CD14-positive monocyte (primary cell): ENCODE measurements around the gene IQSEC3. TPM values are rescaled to one million over a fixed set of nuclear protein-coding genes. Genes with fewer than 3 reads are reported as not detected.
A peak's percentile ranks its signal among the peaks of the same experiment; 100 is the strongest.

ENCODE experiments used
- DNase-seq, 3 donors: peaks; one replicate each; pipeline ENCODE4 v3.0.0-alpha.2; 2011 to 2022
- H2AFZ ChIP-seq: 2 replicates; pipeline ENCODE4 v1.6.0; 2012; ENCODE audit warnings: mild to moderate bottlenecking, low read depth, low read length, inconsistent platforms; ENCODE audit not compliant: insufficient read depth, poor library complexity, severe bottlenecking
- H3K27ac ChIP-seq, 2 donors: 1 replicate in 1 of 2; 2 replicates in 1 of 2; pipeline ENCODE4 v1.5.1; 2012 to 2013; ENCODE audit warnings: low read length in 2 of 2, control low read depth in 1 of 2, inconsistent platforms in 1 of 2, low read depth in 1 of 2, mild to moderate bottlenecking in 1 of 2
- H3K27me3 ChIP-seq, 2 donors: one replicate each; pipeline versions ENCODE4 v1.6.0 to v1.6.1; 2011 to 2013; ENCODE audit warnings: low read length in 2 of 2; ENCODE audit not compliant: control insufficient read depth in 2 of 2, insufficient read depth in 2 of 2
- H3K36me3 ChIP-seq, 2 donors: replicated peaks in 1 of 2; 1 replicate in 1 of 2; 2 replicates in 1 of 2; pipeline versions ENCODE4 v1.5.1 to v1.6.1; 2012 to 2013; ENCODE audit warnings: low read length in 2 of 2, control low read depth in 1 of 2, inconsistent platforms in 1 of 2, mild to moderate bottlenecking in 1 of 2; ENCODE audit not compliant: insufficient read depth in 2 of 2, control insufficient read depth in 1 of 2
- H3K4me1 ChIP-seq, 2 donors: 1 replicate in 1 of 2; 2 replicates in 1 of 2; pipeline versions ENCODE4 v1.5.1 to v1.6.1; 2012 to 2013; ENCODE audit warnings: low read length in 2 of 2, control low read depth in 1 of 2, inconsistent platforms in 1 of 2, mild to moderate bottlenecking in 1 of 2, moderate library complexity in 1 of 2; ENCODE audit not compliant: insufficient read depth in 2 of 2, control insufficient read depth in 1 of 2
- H3K4me2 ChIP-seq: replicated peaks from 2 replicates; pipeline ENCODE3; 2012; ENCODE audit warnings: low read length, moderate library complexity, mild to moderate bottlenecking; ENCODE audit not compliant: poor library complexity, severe bottlenecking; ENCODE audit errors: extremely low read depth
- H3K4me3 ChIP-seq, 3 experiments: fragments of 200-600 bp in 1 of 3; sonication (generic) in 1 of 3; replicated peaks in 1 of 3; 1 replicate in 2 of 3; 2 replicates in 1 of 3; pipeline ENCODE4 v1.5.1; 2011 to 2013; ENCODE audit warnings: low read length in 3 of 3, mild to moderate bottlenecking in 3 of 3, control low read depth in 2 of 3, low read depth in 2 of 3, inconsistent platforms in 1 of 3, moderate library complexity in 1 of 3
- H3K79me2 ChIP-seq: 2 replicates; pipeline ENCODE4 v1.6.0; 2012; ENCODE audit warnings: mild to moderate bottlenecking, control low read depth, inconsistent platforms, low read length, moderate library complexity; ENCODE audit not compliant: insufficient read depth
- H3K9ac ChIP-seq: 2 replicates; pipeline ENCODE4 v1.6.0; 2017; ENCODE audit warnings: low read length, mild to moderate bottlenecking; ENCODE audit not compliant: insufficient read depth, poor library complexity, severe bottlenecking
- H3K9me3 ChIP-seq, 2 donors: replicated peaks in 1 of 2; 1 replicate in 1 of 2; 2 replicates in 1 of 2; pipeline versions ENCODE4 v1.5.1 to v1.6.1; 2012 to 2013; ENCODE audit warnings: low read length in 2 of 2, control low read depth in 1 of 2; ENCODE audit not compliant: control insufficient read depth in 1 of 2, insufficient read depth in 1 of 2
- H4K20me1 ChIP-seq: 2 replicates; pipeline ENCODE4 v1.6.0; 2012; ENCODE audit warnings: mild to moderate bottlenecking, low read length, control low read depth, moderate library complexity; ENCODE audit not compliant: insufficient read depth
- H3K27ac Mint-ChIP-seq, 7 donors: one replicate each; pipeline ENCODE4 v1.8.0; 2020; ENCODE audit warnings: mild to moderate bottlenecking in 7 of 7, mixed read lengths in 7 of 7, moderate library complexity in 6 of 7, inconsistent platforms in 2 of 7
- H3K27me3 Mint-ChIP-seq, 3 donors: one replicate each; pipeline ENCODE4 v1.8.0; 2021 to 2022; ENCODE audit warnings: low read depth in 3 of 3, mild to moderate bottlenecking in 3 of 3, mixed read lengths in 3 of 3, moderate library complexity in 3 of 3, inconsistent platforms in 1 of 3
- H3K36me3 Mint-ChIP-seq, 2 donors: one replicate each; pipeline ENCODE4 v1.8.0; 2020; ENCODE audit warnings: mixed read lengths in 2 of 2, inconsistent platforms in 1 of 2, mild to moderate bottlenecking in 1 of 2
- H3K4me1 Mint-ChIP-seq: one replicate; pipeline ENCODE4 v1.8.0; 2020; ENCODE audit warnings: mild to moderate bottlenecking, mixed read lengths
- H3K4me3 Mint-ChIP-seq, 2 donors: one replicate each; pipeline ENCODE4 v1.8.0; 2020; ENCODE audit warnings: mild to moderate bottlenecking in 2 of 2, mixed read lengths in 2 of 2, moderate library complexity in 1 of 2
- H3K9me3 Mint-ChIP-seq, 7 donors: one replicate each; pipeline ENCODE4 v1.8.0; 2020 to 2022; ENCODE audit warnings: mixed read lengths in 7 of 7, mild to moderate bottlenecking in 6 of 7, moderate library complexity in 6 of 7, inconsistent platforms in 2 of 7
- WGBS: methylation state at CpG from one replicate; pipeline ENCODE4 v1.1.5; 2013; ENCODE audit warnings: missing lambda C conversion rate; ENCODE audit not compliant: insufficient coverage; 5-methylcytosine and 5-hydroxymethylcytosine counted together
- intact Hi-C, 2 donors: fragments of 100-400 bp; cut with micrococcal nuclease; formaldehyde crosslinking; loops; one replicate each; pipeline versions ENCODE4 v1.15.0 to v1.15.1; 2023
- polyA plus RNA-seq, 3 donors: library from polyadenylated mRNA; depleted of rRNA in 1 of 3; unstranded in 2 of 3; stranded (reverse) in 1 of 3; fragments of 300-500 nt in 2 of 3; fragments of >200 nt in 1 of 3; fragmentation: Illumina TruSeq in 2 of 3; gene quantifications; 1 replicate in 2 of 3; 2 replicates in 1 of 3; pipeline ENCODE4 v1.2.3, GENCODE V29; 2012 to 2021
- TF ChIP-seq, protein P1 (sequence below): fragments of 200-600 bp; IDR thresholded peaks from one replicate; pipeline ENCODE4 v1.8.0; 2022; ENCODE audit warnings: antibody characterized with exemption, mild to moderate bottlenecking

IQSEC3 gene
- polyA plus RNA-seq, 3 donors: not detected

- H3K4me1 Mint-ChIP-seq: peaks cover 7% of the 10 kb centered on the region
- no peak overlapping the region for H3K27ac ChIP-seq
- H3K4me2 ChIP-seq: peak overlapping the region; percentile 19
- TF ChIP-seq, protein P1, sequence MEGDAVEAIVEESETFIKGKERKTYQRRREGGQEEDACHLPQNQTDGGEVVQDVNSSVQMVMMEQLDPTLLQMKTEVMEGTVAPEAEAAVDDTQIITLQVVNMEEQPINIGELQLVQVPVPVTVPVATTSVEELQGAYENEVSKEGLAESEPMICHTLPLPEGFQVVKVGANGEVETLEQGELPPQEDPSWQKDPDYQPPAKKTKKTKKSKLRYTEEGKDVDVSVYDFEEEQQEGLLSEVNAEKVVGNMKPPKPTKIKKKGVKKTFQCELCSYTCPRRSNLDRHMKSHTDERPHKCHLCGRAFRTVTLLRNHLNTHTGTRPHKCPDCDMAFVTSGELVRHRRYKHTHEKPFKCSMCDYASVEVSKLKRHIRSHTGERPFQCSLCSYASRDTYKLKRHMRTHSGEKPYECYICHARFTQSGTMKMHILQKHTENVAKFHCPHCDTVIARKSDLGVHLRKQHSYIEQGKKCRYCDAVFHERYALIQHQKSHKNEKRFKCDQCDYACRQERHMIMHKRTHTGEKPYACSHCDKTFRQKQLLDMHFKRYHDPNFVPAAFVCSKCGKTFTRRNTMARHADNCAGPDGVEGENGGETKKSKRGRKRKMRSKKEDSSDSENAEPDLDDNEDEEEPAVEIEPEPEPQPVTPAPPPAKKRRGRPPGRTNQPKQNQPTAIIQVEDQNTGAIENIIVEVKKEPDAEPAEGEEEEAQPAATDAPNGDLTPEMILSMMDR: no peak
- no peaks in the 10 kb centered on the region for H4K20me1 ChIP-seq
- peak overlapping the region in 1 of 2 donors; percentile 69 for H3K4me3 Mint-ChIP-seq
- H3K79me2 ChIP-seq: no peaks in the 10 kb centered on the region
- no peaks in the 10 kb centered on the region for H3K9me3 ChIP-seq
- no peak overlapping the region for H2AFZ ChIP-seq
- H3K27me3 ChIP-seq: peaks cover 4 to 22% of the 10 kb centered on the region in 2 donors
- H3K4me1 ChIP-seq: no peaks in the 10 kb centered on the region
- intact Hi-C loops: no loop called here
- no peaks in the 10 kb centered on the region for H3K36me3 ChIP-seq
- DNase-seq: no peak
- no peak overlapping the region for H3K9ac ChIP-seq
- peaks cover 27 to 42% (median 35%) of the 10 kb centered on the region in 3 donors for H3K27me3 Mint-ChIP-seq
- H3K9me3 Mint-ChIP-seq: peaks cover 0 to 6% (median 0%) of the 10 kb centered on the region in 7 donors
- H3K4me3 ChIP-seq: no peak overlapping the region
- H3K36me3 Mint-ChIP-seq: no peaks in the 10 kb centered on the region
- no peak overlapping the region for H3K27ac Mint-ChIP-seq
- 40% methylated on average over 37 of the region's 49 CpGs for WGBS
Measured at GRCh38 chr12:138898-139534, 72.4 kb downstream of the IQSEC3 start.

DNA sequence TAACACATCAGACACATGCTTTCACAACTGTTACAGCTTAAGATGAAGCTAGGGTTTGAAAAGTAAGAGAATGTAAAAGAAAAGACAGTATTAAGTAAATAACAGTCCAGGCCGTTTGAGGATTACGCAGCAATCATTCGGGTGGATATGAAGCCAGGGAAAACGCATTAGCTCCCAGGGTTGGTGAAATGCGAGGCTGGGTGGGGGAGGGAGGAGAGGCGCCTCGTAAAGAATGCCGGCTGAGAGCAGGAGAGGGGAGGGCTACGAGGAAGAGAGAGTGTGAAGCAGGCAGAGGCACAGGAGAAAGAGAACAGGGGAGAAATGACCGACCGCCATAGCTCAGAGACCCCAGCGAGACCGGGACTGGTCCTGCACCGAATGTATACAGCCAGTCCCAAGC is 73.0 kb downstream of the IQSEC3 start:
- H3K27me3 Mint-ChIP-seq: peaks cover 27 to 42% (median 34%) of the 10 kb centered on the region in 3 donors
- H3K27ac ChIP-seq: no peak overlapping the region

More for the DNA sequence above, 73.0 kb downstream of the IQSEC3 start:
- H3K4me1 ChIP-seq: no peaks in the 10 kb centered on the region
- WGBS: 57% methylated on average over 14 of the region's 14 CpGs
- no peak overlapping the region for H2AFZ ChIP-seq
- Mint-ChIP-seq H3K4me1 (peaks cover 12% of the 10 kb centered on the region), H3K4me3 (peak overlapping the region in 1 of 2 donors; percentile 52), H3K36me3 (no peaks in the 10 kb centered on the region), H3K9me3 (peaks cover 0 to 6% (median 0%) of the 10 kb centered on the region in 7 donors), H3K27ac (no peak overlapping the region)
- no peak overlapping the region for H3K4me3 ChIP-seq
- intact Hi-C loops: no loop called here
- H3K9ac ChIP-seq: no peak overlapping the region
- no peak for DNase-seq
- no peaks in the 10 kb centered on the region for H3K79me2 ChIP-seq
- no peak overlapping the region for H3K4me2 ChIP-seq
- peaks cover 4 to 22% of the 10 kb centered on the region in 2 donors for H3K27me3 ChIP-seq
- H4K20me1 ChIP-seq: no peaks in the 10 kb centered on the region
- no peaks in the 10 kb centered on the region for H3K36me3 ChIP-seq
- no peaks in the 10 kb centered on the region for H3K9me3 ChIP-seq
- TF ChIP-seq, protein P1: no peak
